H1 (cell line): ENCODE data around the gene TNFAIP8L3. TPM values are rescaled to one million over a fixed set of nuclear protein-coding genes. Genes with fewer than 3 reads are reported as not detected.

ENCODE experiments used
- JUND ChIP-seq: IDR thresholded peaks from 2 replicates; pipeline ENCODE4 v1.6.1; 2011; ENCODE audit warnings: mild to moderate bottlenecking, improper control_type of control experiment, low read length
- SP2 ChIP-seq: IDR thresholded peaks from 2 replicates; pipeline ENCODE4 v1.6.1; 2012; ENCODE audit warnings: mild to moderate bottlenecking, low read length, inconsistent platforms
- TAF1 ChIP-seq: IDR thresholded peaks from 2 replicates; pipeline ENCODE4 v1.6.1; 2011; ENCODE audit warnings: mild to moderate bottlenecking, low read depth, low read length
- YY1 ChIP-seq: IDR thresholded peaks from 2 replicates; pipeline ENCODE4 v1.6.1; 2011; ENCODE audit warnings: low read depth, mild to moderate bottlenecking, low read length
- polyA plus RNA-seq, 7 experiments: library from polyadenylated mRNA; depleted of rRNA in 3 of 7; stranded (reverse) in 5 of 7; unstranded in 2 of 7; fragments of >200 nt in 5 of 7; fragments of 200-250 nt in 2 of 7; gene quantifications; 1 replicate in 5 of 7; 2 replicates in 1 of 7; 4 replicates in 1 of 7; pipeline versions ENCODE4 v1.2.1 to v1.2.3, GENCODE V29; 2011 to 2013; ENCODE audit warnings: missing spikeins in 2 of 7, mixed read lengths in 2 of 7
- total RNA-seq: library from RNA; stranded (reverse); fragmentation: NEBNext Ultra II Directional; extraction: Animal tissue kit (Norgen Biotek cat#: 25700); gene quantifications from 2 replicates; pipeline ENCODE4 v1.2.1, GENCODE V29; 2021
- TF ChIP-seq, protein P1 (sequence below): IDR thresholded peaks from 2 replicates; pipeline ENCODE4 v1.6.1; 2012; ENCODE audit warnings: low read length, inconsistent platforms

TNFAIP8L3 gene
- total and polyA plus RNA-seq, 2 of the 8 experiments (the other 6 are each of a cell fraction or from before 2014, with no cell fraction given): 0.23 to 0.67 TPM

DNA sequence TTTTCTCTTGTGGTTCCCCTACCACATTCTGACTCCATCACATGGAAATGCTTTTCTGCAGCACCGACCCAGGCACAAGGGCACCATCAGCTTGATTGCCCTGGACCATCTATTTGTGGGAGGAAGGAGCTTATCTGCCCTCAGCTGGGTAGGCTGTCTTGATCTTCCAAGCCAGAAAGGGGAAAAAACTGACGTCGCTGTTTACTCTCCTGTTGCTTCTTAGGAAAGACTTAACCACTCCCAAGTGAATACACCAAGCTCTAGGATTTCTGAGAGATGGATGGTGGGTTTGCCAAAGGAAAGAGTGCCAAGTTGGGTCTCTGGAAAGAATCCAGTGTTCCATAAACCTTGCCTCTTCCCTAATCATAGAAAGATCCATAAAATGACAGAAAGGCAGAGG is 4.0 kb downstream of the TNFAIP8L3 start (continued):
- TF ChIP-seq SP2 (no peak), TAF1 (no peak), JUND (no peak), YY1 (no peak)
- TF ChIP-seq, protein P1, sequence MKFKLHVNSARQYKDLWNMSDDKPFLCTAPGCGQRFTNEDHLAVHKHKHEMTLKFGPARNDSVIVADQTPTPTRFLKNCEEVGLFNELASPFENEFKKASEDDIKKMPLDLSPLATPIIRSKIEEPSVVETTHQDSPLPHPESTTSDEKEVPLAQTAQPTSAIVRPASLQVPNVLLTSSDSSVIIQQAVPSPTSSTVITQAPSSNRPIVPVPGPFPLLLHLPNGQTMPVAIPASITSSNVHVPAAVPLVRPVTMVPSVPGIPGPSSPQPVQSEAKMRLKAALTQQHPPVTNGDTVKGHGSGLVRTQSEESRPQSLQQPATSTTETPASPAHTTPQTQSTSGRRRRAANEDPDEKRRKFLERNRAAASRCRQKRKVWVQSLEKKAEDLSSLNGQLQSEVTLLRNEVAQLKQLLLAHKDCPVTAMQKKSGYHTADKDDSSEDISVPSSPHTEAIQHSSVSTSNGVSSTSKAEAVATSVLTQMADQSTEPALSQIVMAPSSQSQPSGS: no peak
